Activated gamma-delta T cell treated with anti-CD3 and anti-CD28 coated beads, Interleukin-2, amount 50 U/mL, for 16 hours (primary cell): ENCODE results near the gene CCPG1.
"Not testable (repeated sequence)": the region's sequence is repeated elsewhere in the genome, so short reads cannot be mapped to it uniquely, and the experiment has no call there.

Source experiments
- DNase-seq: peaks from one replicate; pipeline ENCODE4 v3.0.0-alpha.2; 2020; ENCODE audit warnings: low read depth

CCPG1 gene, protein sequence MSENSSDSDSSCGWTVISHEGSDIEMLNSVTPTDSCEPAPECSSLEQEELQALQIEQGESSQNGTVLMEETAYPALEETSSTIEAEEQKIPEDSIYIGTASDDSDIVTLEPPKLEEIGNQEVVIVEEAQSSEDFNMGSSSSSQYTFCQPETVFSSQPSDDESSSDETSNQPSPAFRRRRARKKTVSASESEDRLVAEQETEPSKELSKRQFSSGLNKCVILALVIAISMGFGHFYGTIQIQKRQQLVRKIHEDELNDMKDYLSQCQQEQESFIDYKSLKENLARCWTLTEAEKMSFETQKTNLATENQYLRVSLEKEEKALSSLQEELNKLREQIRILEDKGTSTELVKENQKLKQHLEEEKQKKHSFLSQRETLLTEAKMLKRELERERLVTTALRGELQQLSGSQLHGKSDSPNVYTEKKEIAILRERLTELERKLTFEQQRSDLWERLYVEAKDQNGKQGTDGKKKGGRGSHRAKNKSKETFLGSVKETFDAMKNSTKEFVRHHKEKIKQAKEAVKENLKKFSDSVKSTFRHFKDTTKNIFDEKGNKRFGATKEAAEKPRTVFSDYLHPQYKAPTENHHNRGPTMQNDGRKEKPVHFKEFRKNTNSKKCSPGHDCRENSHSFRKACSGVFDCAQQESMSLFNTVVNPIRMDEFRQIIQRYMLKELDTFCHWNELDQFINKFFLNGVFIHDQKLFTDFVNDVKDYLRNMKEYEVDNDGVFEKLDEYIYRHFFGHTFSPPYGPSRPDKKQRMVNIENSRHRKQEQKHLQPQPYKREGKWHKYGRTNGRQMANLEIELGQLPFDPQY

DNA sequence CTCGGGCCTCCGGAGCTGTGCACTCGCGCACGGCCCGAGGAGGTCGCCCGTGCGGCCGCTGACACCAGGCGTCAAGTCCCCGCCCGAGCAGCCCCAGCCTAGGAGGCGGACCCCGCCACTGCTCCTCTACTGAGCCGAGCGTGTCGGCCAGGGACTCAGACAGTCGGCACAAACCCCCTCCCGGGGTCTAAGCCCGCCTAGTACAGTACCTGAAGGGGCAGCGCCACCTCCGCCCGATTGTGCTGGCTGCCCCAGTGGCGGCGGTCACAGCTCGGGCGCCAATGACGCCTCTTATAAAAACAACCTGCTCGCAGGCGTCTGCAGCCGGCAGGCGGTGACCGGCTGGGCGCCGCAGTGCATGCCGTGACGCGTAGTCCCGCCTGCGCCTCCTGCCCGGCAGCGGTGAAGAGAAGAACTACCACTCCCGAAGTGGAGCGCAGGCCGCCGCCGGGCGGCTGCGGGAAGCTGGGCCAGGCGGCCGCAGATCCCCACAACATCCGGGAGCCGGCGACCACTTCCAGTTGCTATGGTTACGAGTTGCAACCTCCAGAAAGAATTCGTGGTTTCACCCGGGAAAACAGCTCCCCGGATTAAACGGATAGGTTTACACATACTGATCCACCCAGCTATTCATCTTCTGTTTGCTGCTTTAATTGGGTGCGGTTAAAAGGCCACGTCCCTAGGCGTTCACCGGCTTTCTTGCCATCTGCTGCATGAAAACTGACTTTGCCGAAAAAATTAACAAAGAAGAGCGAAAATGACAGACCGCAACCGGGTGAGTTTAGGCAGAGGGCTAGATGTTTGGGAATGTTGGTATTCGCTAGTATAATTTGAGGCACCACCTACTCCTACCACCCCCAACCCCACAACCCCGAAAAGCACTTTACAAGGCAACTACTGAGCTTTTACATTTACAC lies at the start of gene CCPG1, which contains the start of gene PIERCE2:
CCPG1 (minus strand) TSS at position 348 of the 917 bp plus-strand sequence. CDS start 18,935 bp downstream, outside the sequence.
PIERCE2 (plus strand) TSS at position 484 of the 917 bp plus-strand sequence; CDS start at position 758, 274 bp downstream.
- DNase-seq, result peak; percentile 77

DNA sequence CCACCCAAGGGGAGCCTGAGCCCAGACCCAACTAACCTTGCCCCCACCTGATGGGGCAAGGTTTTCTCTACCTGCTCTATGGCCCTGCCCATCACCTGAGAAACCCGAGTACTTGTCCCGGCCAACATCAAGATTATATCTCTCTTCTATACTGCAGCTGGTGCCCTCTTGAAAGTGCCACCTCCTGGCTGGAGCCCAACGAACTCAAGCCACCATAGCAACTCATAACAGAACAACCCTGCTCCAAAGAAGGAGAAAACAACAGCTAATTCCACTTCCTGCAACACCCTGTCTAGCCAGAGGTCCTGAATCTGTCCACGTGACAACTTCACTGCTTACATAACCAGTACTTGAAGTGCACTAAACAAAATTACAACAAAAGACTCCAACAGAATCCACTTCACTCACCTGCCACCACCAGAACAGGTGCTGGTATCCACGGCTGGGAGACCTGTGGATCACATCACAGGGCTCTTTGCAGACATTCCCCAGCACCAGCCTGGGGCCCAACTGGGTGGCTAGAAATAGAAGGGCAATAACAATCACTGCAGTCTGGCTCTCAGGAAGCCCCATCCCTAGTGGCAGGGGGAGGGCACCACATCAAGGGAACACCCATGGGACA lies 49.4 kb upstream of the CCPG1 start:
- no peak for DNase-seq

DNA sequence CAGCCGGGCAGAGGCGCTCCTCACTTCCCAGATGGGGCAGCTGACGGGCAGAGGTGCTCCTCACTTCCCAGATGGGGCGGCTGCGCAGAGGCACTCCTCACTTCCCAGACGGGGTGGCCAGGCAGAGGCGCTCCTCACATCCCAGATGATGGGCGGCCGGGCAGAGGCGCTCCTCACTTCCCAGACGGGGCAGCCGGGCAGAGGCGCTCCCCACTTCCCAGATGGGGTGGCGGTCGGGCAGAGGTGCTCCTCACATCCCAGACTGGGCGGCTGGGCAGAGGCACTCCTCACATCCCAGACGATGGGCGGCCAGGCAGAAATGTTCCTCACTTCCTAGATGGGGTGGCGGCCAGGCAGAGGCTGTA lies 38.9 kb upstream of the CCPG1 start:
- not testable (repeated sequence) for DNase-seq

DNA sequence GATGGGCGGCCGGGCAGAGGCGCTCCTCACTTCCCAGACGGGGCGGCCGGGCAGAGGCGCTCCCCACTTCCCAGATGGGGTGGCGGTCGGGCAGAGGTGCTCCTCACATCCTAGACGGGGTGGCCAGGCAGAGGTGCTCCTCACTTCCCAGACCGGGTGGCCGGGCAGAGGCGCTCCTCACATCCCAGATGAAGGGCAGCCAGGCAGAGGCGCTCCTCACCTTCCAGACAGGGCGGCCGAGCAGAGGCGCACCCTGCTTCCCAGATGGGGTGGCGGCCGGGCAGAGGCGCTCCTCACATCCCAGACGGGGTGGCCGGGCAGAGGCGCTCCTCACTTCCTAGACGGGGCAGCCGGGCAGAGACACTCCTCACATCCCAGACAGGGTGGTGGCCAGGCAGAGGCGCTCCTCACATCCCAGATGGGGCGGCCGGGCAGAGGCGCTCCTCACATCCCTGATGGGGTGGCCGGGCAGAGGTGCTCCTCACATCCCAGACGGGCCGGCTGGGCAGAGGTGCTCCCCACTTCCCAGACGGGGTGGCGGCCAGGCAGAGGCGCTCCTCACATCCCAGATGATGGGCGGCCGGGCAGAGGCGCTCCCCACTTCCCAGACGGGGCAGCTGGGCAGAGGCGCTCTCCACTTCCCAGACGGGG lies 38.3 kb upstream of the CCPG1 start:
- not testable (repeated sequence) for DNase-seq

DNA sequence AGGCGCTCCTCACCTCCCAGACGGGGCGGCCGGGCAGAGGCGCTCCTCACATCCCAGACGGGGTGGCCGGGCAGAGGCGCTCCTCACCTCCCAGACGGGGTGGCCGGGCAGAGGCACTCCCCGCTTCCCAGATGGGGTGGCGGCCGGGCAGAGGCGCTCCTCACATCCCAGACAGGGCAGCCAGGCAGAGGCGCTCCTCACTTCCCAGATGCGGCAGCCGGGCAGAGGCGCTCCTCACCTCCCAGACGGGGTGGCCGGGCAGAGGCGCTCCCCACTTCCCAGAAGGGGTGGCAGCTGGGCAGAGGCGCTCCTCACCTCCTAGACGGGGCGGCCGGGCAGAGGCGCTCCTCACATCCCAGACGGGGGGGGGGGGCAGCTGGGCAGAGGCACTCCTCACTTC lies 37.8 kb upstream of the CCPG1 start:
- DNase-seq, result not testable (repeated sequence)

DNA sequence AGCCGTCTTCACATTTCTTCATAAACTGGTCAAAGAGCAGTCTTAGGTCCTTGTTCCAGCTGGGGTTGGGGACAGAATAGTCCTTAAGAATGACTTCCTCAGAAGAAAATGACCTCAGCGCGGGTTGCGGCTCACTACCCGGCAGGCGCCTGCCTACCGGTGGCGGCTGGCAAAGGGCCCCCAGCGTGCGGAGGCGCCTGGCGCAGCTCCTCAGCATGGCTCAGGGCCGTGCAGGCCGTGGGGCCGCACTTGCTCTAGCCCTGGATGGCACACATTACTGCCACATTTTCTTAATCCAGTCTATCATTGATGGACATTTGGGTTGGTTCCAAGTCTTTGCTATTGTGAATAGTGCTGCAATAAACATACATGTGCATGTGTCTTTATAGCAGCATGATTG lies 35.0 kb upstream of the CCPG1 start:
- not testable (repeated sequence) for DNase-seq

DNA sequence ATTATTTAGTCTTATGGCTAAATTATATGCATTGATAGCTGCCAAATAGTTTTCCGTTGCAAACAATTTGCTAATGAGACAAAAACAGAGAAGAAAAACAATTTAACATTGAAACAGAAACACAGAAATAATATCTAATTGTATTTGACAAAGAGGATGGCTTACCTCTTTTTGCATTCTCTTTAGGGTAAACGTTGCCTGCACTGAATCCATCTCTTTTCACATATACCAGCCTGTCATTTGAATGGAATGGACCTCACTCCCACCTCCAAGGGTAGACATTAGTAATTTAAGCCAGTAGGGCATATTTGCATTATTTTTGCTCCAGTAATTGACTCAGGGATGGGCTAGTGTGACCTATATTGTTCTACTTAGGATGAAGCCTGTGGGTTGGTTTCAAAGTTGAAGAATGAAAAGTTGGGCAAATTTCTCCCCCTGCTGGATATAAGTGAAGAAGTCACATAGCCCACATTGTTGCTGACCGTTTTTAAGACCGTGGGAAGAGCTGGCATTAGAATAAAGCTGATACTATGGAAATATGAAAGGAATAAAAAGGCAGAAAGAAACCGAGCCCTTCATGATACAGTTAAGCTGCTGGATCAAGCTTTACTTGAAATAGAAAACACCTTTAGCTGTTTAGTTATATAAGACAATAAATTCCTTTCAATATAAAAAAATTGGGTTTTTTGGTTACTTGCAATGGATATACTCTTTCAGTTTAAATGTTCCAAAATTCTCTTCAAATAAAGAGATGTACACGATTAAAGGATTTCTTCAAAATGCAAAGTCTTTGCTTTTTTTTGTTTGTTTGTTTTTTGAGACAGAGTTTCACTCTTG lies 27.0 kb upstream of the CCPG1 start:
- no peak for DNase-seq

DNA sequence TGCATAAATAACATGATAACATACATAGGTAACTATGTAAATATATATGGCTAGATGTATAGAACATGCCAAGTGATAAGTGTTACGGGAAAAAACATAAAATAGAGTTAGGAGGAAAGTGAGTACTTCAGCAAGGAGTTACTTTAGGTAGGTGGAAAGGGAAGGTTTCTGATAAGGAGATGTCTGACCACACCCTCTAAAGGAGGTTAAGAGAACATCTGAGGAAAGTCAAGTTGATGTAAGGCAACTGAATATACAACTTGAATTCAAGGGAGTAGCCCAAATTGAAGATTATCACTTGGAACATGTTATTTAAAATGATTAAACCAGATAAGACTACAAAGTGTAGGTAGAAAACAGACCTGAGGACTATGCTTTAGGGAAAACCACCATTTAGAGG lies 13.9 kb upstream of the CCPG1 start:
- DNase-seq, result no peak

DNA sequence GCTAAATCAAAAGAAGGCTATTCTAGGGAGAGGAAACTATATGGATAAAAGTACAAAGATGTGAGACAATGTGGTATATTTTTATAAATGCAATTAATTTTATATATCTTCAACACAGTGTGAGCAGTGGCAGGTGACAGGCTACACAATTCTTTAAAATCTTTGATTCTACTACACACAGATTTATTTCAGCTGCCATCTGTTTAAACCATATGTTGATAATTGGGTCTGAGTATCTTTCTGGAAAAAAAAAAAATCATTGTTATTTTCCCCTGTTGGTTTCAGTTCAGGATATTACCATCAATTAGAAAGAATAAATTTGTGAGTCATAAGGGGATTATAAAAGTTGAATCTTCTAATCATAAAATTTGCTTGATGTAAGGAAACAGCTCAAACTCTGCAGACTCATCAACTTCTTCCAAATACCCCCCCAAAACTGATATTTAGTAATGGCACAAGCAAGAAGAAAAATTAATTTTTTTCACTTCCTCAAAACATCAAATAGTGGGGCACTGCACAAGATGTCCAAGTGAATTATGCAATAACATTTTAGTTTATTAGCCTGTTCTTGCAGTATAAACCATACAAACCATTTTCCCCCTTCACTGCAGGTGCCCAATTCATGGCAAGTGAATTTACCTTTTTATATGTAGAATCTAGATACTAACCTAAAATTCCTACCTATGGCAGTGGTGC lies 12.2 kb upstream of the CCPG1 start:
- no peak for DNase-seq

DNA sequence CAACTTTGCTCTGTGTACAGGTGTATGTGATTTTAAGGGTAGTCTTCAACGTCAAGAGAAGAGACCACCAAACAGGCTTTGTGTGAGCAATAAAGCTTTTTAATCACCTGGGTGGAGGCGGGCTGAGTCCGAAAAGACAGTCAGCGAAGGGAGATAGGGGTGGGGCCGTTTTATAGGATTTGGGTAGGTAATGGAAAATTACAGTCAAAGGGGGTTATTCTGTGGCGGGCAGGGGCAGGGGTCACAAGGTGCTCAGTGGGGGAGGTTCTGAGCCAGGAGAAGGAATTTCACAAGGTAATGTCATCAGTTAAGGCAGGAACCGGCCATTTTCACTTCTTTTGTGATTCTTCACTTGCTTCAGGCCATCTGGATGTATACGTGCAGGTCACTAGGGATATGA lies 9.5 kb upstream of the CCPG1 start:
- not testable (repeated sequence) for DNase-seq

DNA sequence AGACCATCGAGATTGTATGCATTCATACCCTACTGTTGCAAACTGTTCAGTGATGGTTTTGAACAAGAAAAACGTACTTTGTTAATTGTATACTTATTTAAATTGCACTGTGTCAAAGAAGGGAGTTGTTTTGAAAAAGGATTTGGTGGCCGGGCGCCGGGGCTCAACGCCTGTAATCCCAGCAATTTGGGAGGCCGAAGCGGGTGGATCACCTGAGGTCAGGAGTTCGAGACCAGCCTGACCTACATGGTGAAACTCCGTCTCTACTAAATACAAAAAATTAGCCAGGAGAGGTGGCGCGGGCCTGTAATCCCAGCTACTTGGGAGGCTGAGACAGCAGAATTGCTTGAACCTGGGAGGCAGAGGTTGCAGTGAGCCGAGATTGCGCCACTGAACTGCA lies 817 bp upstream of the CCPG1 start:
- DNase-seq, result not testable (repeated sequence)

DNA sequence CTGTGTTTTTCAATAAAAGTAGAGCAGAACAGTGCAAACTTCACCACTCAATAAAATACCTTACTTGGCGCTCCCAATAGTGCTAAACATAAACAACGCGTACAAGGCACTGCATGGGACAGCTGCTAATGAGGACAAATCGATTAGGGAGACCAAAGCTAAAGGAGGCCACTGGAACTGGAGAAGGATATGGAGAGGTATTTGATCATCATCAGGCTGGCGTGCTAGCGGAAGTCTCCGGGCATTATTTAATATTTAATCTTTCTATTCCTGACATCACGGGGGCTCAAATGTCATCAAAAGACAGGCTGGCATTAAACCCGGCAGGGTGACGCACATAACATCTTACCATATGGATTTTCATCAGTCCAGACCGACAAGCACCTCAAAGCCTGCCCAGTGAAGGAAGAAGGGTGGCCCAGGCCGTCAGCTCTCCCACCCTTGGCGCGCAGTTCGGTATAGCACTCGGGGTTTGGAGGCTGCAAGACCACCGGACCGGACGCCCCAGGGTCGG lies 604 bp downstream of the CCPG1 start:
- DNase-seq, result no peak

DNA sequence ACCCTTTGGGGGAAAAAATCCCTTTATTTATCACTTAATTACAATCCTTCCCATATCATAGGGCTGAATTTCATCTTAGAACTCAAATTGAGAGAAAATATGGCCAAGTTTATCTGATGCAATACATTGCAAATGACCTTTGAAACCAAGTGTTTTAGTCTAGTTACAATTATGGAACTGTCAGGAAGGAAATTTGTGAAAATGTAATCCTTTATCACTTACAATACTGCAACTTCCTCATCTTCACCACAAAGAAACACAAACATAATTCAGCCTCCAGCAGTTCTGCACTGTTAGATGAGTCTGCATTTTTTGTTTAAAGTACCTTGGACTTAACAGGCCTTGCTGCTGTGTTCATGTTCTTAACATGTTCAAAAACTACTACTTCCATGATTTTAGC lies 4.6 kb downstream of the CCPG1 start:
- no peak for DNase-seq

DNA sequence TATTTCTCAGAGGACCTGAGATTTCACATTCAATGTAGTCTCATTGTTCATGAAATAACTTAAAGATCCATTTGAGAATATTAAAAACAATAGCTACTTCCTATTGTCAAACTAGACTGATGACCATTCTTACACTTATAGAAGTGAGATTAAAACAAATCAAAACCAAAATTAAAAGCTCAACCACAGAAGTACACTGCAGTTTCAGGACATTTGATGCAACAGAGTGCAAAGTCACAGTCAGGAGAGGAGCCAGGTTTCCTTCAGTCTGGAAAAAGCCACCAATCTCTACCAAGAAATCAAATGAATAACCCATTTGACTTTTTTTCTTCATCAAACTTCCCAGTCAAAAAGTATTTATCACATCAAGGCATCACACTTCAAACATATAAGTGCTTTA lies 5.5 kb downstream of the CCPG1 start:
- DNase-seq, result no peak

DNA sequence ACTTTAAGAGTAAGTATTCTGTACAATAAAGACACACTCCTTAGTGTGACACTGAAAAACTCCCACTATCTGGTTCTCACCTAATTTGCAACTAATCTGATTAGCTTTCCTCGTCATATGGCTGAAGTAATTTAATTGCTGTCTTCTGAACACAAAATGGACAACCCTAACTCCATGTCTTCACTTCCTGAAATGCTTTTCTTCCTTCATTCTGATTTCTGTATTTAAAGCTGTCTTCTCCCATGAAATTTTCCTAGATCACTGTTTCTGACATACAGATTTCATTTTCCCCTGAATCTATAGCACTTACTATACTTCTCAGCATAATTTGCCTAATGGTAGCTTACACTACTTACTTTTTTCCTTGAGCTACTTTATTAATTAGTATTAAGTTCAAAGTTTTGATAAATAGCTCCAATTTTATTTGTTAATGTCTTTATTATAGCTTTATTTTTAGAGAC lies 6.3 kb downstream of the CCPG1 start:
- no peak for DNase-seq

DNA sequence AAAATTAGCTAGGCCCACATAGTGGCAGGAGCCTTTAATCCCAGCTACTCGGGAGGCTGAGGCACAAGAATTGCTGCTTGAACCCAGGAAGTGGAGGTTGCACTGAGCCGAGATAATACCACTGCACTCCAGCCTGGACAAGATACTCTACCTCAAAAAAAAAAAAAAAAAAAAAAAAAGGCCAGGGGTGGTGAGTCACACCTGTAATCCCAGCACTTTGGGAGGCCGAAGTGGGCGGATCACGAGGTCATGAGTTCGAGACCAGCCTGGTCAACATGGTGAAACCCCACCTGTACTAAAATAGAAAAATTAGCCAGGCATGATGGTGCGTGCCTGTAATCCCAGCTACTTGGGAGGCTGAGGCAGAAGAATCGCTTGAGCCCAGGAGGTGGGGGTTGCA lies 8.1 kb downstream of the CCPG1 start:
- not testable (repeated sequence) for DNase-seq

DNA sequence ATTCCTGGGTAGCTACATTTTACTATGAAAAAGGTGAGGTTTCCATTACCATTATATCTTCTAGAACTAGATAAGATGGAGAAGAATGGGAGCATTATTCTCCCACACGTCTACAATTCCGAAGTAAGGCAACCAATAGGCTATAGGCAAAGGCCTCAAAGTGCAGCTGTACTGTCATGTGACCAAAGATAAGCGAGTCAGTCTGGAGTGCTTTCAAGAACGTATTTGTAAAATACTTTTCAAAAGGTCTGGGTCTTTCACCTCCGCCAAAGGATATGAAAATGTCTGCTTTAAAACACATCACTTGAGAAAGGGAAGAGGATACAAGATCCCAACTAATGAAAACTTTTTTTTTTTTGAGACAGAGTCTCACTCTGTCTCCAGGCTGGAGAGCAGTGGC lies 9.9 kb downstream of the CCPG1 start:
- no peak for DNase-seq

DNA sequence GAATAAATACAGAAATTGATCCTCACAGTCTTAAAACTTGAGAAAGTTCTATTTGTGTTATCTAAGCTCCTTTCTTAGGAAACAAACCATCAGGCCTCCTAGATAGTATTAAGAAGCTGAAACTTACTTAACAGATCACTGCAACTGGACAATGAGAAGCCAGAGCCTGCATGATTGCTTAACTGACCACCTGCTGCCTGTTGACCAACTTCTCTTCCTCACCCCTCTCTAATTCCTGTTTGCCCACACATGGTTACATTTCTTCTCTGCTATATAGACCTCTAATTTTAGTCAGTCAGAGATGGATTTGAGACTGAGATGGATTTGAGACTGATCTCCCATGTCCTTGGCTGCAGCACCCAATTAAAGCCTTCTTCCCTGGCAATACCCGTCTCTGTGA lies 13.5 kb downstream of the CCPG1 start:
- DNase-seq, result no peak

DNA sequence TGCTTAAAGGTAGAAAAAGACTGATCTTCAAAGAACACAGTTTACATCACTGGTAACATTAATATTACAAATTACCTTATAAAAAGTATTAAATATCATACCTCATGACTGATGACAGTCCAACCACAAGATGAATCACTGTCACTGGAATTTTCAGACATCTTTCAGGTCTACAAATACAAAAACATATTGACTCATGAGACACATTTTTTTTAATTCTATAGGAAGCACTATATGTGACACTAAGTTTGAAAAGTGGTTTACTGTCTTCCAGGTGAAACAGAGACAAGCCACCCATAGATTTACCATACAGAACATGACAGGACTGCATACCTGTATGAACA lies 18.9 kb downstream of the CCPG1 start:
- DNase-seq, result no peak
